ENCODE measurements around the gene FGR.

The FGR gene

GRCh38 chr1:27564710-27565649, 70.0 kb downstream of the FGR start:
- DNase-seq: no peak

- DNase-seq: no peak
Measured at GRCh38 chr1:27563591-27564471, 71.2 kb downstream of the FGR start.

GRCh38 chr1:27563341-27563590, 71.7 kb downstream of the FGR start:
- no peak for DNase-seq

- DNase-seq: no peak
Measured at GRCh38 chr1:27562534-27563340, 72.2 kb downstream of the FGR start.

Measured in DMS79 (cell line).